ENCODE measurements around the gene WIF1. TPM values are rescaled to one million over a fixed set of nuclear protein-coding genes. Genes with fewer than 3 reads are reported as not detected.

The WIF1 gene
- total RNA-seq, 3 donors from 2014 or later, result 23.4 to 25.9 TPM; not detected in 1

- no peak for DNase-seq (ENCODE audit: low spot score in 2 of 2)
- Histone ChIP-seq H3K36me3 (no peaks in the 10 kb centered on the region), H3K4me1 (no peaks in the 10 kb centered on the region), H3K27me3 (peaks cover 0 to 8% of the 10 kb centered on the region in 2 donors), H3K27ac (no peak overlapping the region), H3K4me3 (no peak overlapping the region), H3K9me3 (no peaks in the 10 kb centered on the region)
- intact Hi-C loops (cut with DNase I; ENCODE audit: low total_unique reads), result no loop called here
- TF ChIP-seq CTCF (IDR thresholded peaks at IDR 0.05) (no peak), POLR2AphosphoS5 (IDR thresholded peaks at IDR 0.05) (no peak), POLR2A (IDR thresholded peaks at IDR 0.05) (no peak)
Observed at GRCh38 chr12:65164774-65165173, 43.7 kb upstream of the WIF1 start.

DNA sequence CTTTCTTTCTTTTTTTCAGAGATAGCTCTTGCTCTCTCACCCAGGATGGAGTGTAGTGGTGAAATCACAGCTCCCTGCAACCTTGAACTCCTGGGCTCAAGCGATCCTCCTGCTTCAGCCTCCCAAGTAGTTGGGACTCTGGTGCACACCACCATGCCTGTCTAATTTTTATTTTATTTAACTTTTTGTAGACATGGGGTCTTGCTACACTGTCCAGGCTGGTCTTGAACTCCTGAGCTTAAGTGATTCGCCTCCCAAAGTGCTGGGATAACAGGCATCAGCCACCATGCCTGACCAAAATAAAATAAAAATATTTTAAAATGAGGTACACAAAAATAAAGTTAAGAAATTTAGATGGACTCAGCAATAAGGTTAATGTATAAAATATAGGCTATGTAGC is 43.1 kb upstream of the WIF1 start:
- H3K4me3 ChIP-seq, result no peak overlapping the region
- no peaks in the 10 kb centered on the region for H3K36me3 ChIP-seq
- no peak overlapping the region for H3K27ac ChIP-seq
- H3K9me3 ChIP-seq, result no peaks in the 10 kb centered on the region
- H3K27me3 ChIP-seq, result peaks cover 0 to 8% of the 10 kb centered on the region in 2 donors
- TF ChIP-seq CTCF (IDR thresholded peaks at IDR 0.05) (no peak), POLR2AphosphoS5 (IDR thresholded peaks at IDR 0.05) (no peak), POLR2A (IDR thresholded peaks at IDR 0.05) (no peak)
- intact Hi-C loops (cut with DNase I; ENCODE audit: low total_unique reads), result no loop called here
- H3K4me1 ChIP-seq, result no peaks in the 10 kb centered on the region
- no peak for DNase-seq (ENCODE audit: low spot score in 2 of 2)

- intact Hi-C loops (cut with DNase I; ENCODE audit: low total_unique reads), result no loop called here
- H3K27me3 ChIP-seq, result peaks cover 0 to 8% of the 10 kb centered on the region in 2 donors
Observed at GRCh38 chr12:65162609-65163008, 41.5 kb upstream of the WIF1 start.

DNA sequence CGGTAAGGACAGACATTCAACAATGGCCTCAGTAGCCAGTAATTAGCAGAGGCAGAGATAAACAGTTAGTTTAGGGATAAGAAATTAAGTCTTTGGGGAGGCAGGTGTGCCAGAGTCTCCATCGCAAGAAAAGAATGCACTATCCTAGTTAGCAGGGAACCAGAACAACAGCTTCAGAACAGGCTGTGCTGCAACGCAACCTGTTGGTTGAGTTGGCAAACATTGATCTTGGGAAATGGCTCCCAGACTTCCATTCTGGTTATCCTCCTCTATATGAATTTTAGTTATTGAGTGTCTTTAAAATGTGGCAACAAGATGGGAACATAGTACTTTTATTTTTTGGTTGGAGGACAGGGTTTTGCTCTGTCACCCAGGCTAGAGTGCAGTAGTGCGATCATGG is 36.0 kb upstream of the WIF1 start:
- H3K27ac ChIP-seq, result no peak overlapping the region
- peaks cover 0 to 8% of the 10 kb centered on the region in 2 donors for H3K27me3 ChIP-seq
- no peaks in the 10 kb centered on the region for H3K36me3 ChIP-seq
- no peaks in the 10 kb centered on the region for H3K4me1 ChIP-seq
- TF ChIP-seq POLR2AphosphoS5 (IDR thresholded peaks at IDR 0.05), result no peak
- DNase-seq (ENCODE audit: low spot score in 2 of 2), result no peak
- H3K9me3 ChIP-seq, result no peaks in the 10 kb centered on the region
- H3K4me3 ChIP-seq, result no peak overlapping the region
- intact Hi-C loops (cut with DNase I; ENCODE audit: low total_unique reads), result no loop called here

More at GRCh38 chr12:65162609-65163008, 41.5 kb upstream of the WIF1 start:
- Histone ChIP-seq H3K4me3 (no peak overlapping the region), H3K36me3 (no peaks in the 10 kb centered on the region), H3K4me1 (no peaks in the 10 kb centered on the region), H3K9me3 (no peaks in the 10 kb centered on the region), H3K27ac (no peak overlapping the region)
- TF ChIP-seq CTCF (IDR thresholded peaks at IDR 0.05), result no peak
- no peak for TF ChIP-seq POLR2AphosphoS5 (IDR thresholded peaks at IDR 0.05)
- no peak for TF ChIP-seq POLR2A (IDR thresholded peaks at IDR 0.05)
- DNase-seq (ENCODE audit: low spot score in 2 of 2), result no peak

- peaks cover 0 to under 1% of the 10 kb centered on the region in 2 donors for H3K27me3 ChIP-seq
- H3K4me3 ChIP-seq, result no peak overlapping the region
- H3K27ac ChIP-seq, result no peak overlapping the region
- intact Hi-C loops (cut with DNase I; ENCODE audit: low total_unique reads), result no loop called here
- H3K36me3 ChIP-seq, result no peaks in the 10 kb centered on the region
- no peaks in the 10 kb centered on the region for H3K4me1 ChIP-seq
- DNase-seq (ENCODE audit: low spot score in 2 of 2), result no peak
- H3K9me3 ChIP-seq, result no peaks in the 10 kb centered on the region
- no peak for TF ChIP-seq CTCF (IDR thresholded peaks at IDR 0.05)
- TF ChIP-seq POLR2A (IDR thresholded peaks at IDR 0.05), result no peak
- TF ChIP-seq POLR2AphosphoS5 (IDR thresholded peaks at IDR 0.05), result no peak
Observed at GRCh38 chr12:65156366-65156841, 35.3 kb upstream of the WIF1 start.

- intact Hi-C loops (cut with DNase I; ENCODE audit: low total_unique reads), result no loop called here
- Histone ChIP-seq H3K27ac (no peak overlapping the region), H3K4me1 (no peaks in the 10 kb centered on the region), H3K27me3 (no peaks in the 10 kb centered on the region), H3K36me3 (no peaks in the 10 kb centered on the region), H3K4me3 (no peak overlapping the region), H3K9me3 (no peaks in the 10 kb centered on the region)
- DNase-seq (ENCODE audit: low spot score in 2 of 2), result no peak
- no peak for TF ChIP-seq CTCF (IDR thresholded peaks at IDR 0.05)
- TF ChIP-seq POLR2A (IDR thresholded peaks at IDR 0.05), result no peak
- TF ChIP-seq POLR2AphosphoS5 (IDR thresholded peaks at IDR 0.05), result no peak
Observed at GRCh38 chr12:65155784-65156183, 34.7 kb upstream of the WIF1 start.
